Glutamatergic neuron (in vitro differentiated cells): ENCODE results near the gene OPRM1. TPM values are rescaled to one million over a fixed set of nuclear protein-coding genes. Genes with fewer than 3 reads are reported as not detected.

Source experiments
- DNase-seq: peaks from one replicate; pipeline ENCODE4 v3.0.0; 2022
- H3K27ac Mint-ChIP-seq: one replicate; pipeline ENCODE4 v1.8.0; 2020; ENCODE audit warnings: mild to moderate bottlenecking, mixed read lengths, inconsistent platforms; ENCODE audit not compliant: unreplicated experiment
- H3K27me3 Mint-ChIP-seq: one replicate; pipeline ENCODE4 v1.8.0; 2020; ENCODE audit warnings: mild to moderate bottlenecking, moderate library complexity, mixed read lengths, inconsistent platforms; ENCODE audit not compliant: unreplicated experiment
- H3K36me3 Mint-ChIP-seq: one replicate; pipeline ENCODE4 v1.8.0; 2020; ENCODE audit warnings: mild to moderate bottlenecking, mixed read lengths, inconsistent platforms; ENCODE audit not compliant: unreplicated experiment
- H3K4me1 Mint-ChIP-seq: one replicate; pipeline ENCODE4 v1.8.0; 2020; ENCODE audit warnings: mild to moderate bottlenecking, low read depth, mixed read lengths, inconsistent platforms; ENCODE audit not compliant: unreplicated experiment
- H3K4me3 Mint-ChIP-seq: one replicate; pipeline ENCODE4 v1.8.0; 2020; ENCODE audit warnings: mild to moderate bottlenecking, mixed read lengths, inconsistent platforms; ENCODE audit not compliant: unreplicated experiment
- H3K9me3 Mint-ChIP-seq: one replicate; pipeline ENCODE4 v1.8.0; 2020; ENCODE audit warnings: mild to moderate bottlenecking, moderate library complexity, mixed read lengths, inconsistent platforms; ENCODE audit not compliant: unreplicated experiment
- CTCF ChIP-seq: fragments of 200-600 bp; sonication (generic); IDR thresholded peaks from one replicate; pipeline ENCODE4 v1.5.0; 2021; ENCODE audit not compliant: partially characterized antibody, unreplicated experiment
- total RNA-seq: library from RNA; stranded (reverse); fragmentation: NEBNext Ultra II Directional; extraction: Animal tissue kit (Norgen Biotek cat#: 25700); gene quantifications from one replicate; pipeline ENCODE4 v1.2.1, GENCODE V29; 2021; ENCODE audit not compliant: unreplicated experiment

OPRM1 gene
- total RNA-seq, 1 donor from 2014 or later, result not detected

DNA sequence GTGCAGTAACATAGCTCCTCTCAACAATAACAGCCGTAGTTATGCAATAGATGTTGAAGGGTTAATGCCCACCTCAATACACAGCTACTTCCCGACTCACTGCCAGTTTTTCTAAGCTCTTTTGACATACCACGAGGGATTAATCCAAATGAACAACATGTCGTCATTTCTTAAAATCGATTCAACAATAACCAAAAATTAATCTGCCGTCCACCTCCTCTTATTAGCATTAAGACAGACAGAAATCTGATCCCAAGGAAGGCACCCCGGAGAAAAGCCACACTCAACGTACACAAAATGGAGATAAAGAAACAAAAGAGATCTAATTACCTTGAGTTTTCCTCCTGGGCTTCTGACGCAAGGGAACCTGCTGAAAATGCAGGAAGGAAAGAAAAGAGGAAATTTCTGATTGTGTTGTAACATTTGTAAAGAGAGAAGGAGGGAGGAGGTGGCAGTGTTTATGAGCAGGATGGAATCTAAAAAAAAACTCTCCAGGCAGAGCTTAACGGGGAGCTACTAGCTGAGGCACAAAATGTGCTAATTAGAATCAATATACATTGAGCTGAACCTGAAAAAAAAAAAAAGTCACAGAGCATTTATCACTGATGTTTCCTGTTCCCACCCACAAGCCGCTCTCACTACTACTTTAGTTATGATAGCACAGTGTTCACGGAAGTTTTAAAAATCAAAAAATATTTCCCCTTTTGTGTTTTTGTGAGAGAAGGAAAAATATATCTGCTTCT is 208.2 kb downstream of the OPRM1 start:
- Mint-ChIP-seq H3K36me3 (no peaks in the 10 kb centered on the region), H3K27ac (peak overlapping the region; percentile 88), H3K4me3 (peak overlapping the region; percentile 78), H3K27me3 (peaks cover 2% of the 10 kb centered on the region), H3K9me3 (no peaks in the 10 kb centered on the region), H3K4me1 (peaks cover 16% of the 10 kb centered on the region)
- DNase-seq, result no peak
- TF ChIP-seq CTCF, result no peak

DNA sequence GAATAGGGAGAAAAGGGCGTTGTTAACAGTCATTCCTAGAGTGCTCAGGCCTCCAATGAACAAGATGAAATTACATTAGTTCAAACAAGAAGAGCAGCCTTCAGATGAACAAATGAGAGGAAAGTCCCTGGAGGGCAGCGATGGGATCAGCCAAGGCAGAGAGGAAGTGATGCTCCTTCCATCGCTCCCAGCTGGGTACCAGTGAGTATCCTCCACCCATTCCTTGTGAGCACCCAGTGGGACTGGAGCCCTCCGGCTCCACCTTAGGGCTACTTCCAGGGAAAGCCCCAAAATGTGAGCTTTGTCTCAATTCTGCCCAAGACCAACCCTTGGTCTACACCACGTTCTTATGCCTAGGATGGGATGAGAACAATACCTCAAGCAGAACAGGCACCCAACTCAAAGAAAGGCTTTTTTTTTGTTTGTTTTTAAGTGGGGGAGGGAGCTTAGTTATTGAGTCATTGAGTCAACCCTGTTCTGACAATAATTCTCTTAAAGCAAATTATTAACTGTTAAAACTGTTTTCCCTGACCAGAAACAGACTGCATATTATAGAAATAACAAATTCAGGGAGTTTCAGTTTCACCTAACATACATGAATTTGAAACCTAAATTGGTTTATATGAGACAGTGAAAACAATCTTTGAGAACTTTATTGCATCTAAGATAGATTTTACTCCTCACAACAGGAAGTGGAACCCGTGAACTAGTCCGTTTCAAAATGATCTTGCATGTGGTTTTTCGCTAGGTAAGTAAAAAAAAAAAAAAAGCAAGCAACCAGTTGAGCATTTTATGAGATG is 210.7 kb downstream of the OPRM1 start:
- H3K27me3 Mint-ChIP-seq, result no peaks in the 10 kb centered on the region
- no peak overlapping the region for H3K4me3 Mint-ChIP-seq

GRCh38 chr6:154251116-154251515 is 212.1 kb downstream of the OPRM1 start:
- H3K27ac Mint-ChIP-seq, result no peak overlapping the region
- no peak overlapping the region for H3K4me3 Mint-ChIP-seq
- H3K4me1 Mint-ChIP-seq, result peaks cover 16% of the 10 kb centered on the region
- no peaks in the 10 kb centered on the region for H3K9me3 Mint-ChIP-seq
- H3K27me3 Mint-ChIP-seq, result no peaks in the 10 kb centered on the region
- no peaks in the 10 kb centered on the region for H3K36me3 Mint-ChIP-seq
- no peak for DNase-seq
- no peak for TF ChIP-seq CTCF

More for the DNA sequence above, 210.7 kb downstream of the OPRM1 start:
- no peaks in the 10 kb centered on the region for H3K36me3 Mint-ChIP-seq
- TF ChIP-seq CTCF, result no peak
- H3K4me1 Mint-ChIP-seq, result peaks cover 16% of the 10 kb centered on the region
- H3K9me3 Mint-ChIP-seq, result no peaks in the 10 kb centered on the region
- H3K27ac Mint-ChIP-seq, result no peak overlapping the region
- peak; percentile 21 for DNase-seq

GRCh38 chr6:154252678-154253077 is 213.6 kb downstream of the OPRM1 start:
- H3K9me3 Mint-ChIP-seq, result peaks cover 2% of the 10 kb centered on the region

More at GRCh38 chr6:154252678-154253077, 213.6 kb downstream of the OPRM1 start:
- peaks cover 3% of the 10 kb centered on the region for H3K36me3 Mint-ChIP-seq
- TF ChIP-seq CTCF, result no peak
- H3K4me1 Mint-ChIP-seq, result peaks cover 4% of the 10 kb centered on the region
- no peak overlapping the region for H3K27ac Mint-ChIP-seq
- no peaks in the 10 kb centered on the region for H3K27me3 Mint-ChIP-seq
- no peak for DNase-seq
- H3K4me3 Mint-ChIP-seq, result no peak overlapping the region
